GM12878 (cell line): ENCODE results near the gene NUMA1. TPM values are rescaled to one million over a fixed set of nuclear protein-coding genes. Genes with fewer than 3 reads are reported as not detected.

Experiments used
- ATAC-seq: fragments of 200-7000 bp; cut with Tn5 transposase; 3 replicates; pipeline ENCODE4 v1.9.1; 2020; ENCODE audit warnings: mild to moderate bottlenecking, moderate library complexity
- BruUV-seq: library from RNA; stranded (reverse); fragments of 400-500 nt; replicated peaks from 2 replicates; lab custom pipeline; 2021; lab: Mats Ljungman, UMichigan
- CTCF ChIA-PET: fragments of 300-600 bp; sonication (Branson Sonifier 250); formaldehyde crosslinking; extraction: SDS; loops from one replicate; lab custom pipeline; 2021; ENCODE audit warnings: inconsistent platforms; lab: Yijun Ruan, JAX
- POLR2A ChIA-PET: fragments of 350-600 bp; formaldehyde crosslinking; extraction: SDS; loops from one replicate; lab custom pipeline; 2021; ENCODE audit warnings: inconsistent platforms; lab: Charles Lee
- RAD21 ChIA-PET: fragments of 300-600 bp; sonication (Branson Sonifier 250); formaldehyde crosslinking; loops from one replicate; lab custom pipeline; 2023; ENCODE audit warnings: antibody characterized with exemption; ENCODE audit not compliant: unreplicated experiment; lab: Charles Lee
- SMC1A ChIA-PET: fragments of 300-600 bp; sonication (Branson Sonifier 250); formaldehyde crosslinking; loops from one replicate; lab custom pipeline; 2023; ENCODE audit not compliant: unreplicated experiment, uncharacterized antibody; lab: Charles Lee
- DNase-seq: peaks from one replicate; pipeline ENCODE4 v3.0.0-alpha.2; 2011; ENCODE audit warnings: low read depth, low spot score
- FAIRE-seq: peaks from 3 replicates; lab custom pipeline; 2011; peaks lifted over from hg19 to GRCh38; lab: Jason Lieb, UNC
- H2AFZ ChIP-seq: 2 replicates; pipeline ENCODE4 v1.6.0; 2011; ENCODE audit warnings: low read depth, low read length, control low read depth; ENCODE audit not compliant: control insufficient read depth
- H3K27ac ChIP-seq: 2 replicates; pipeline ENCODE4 v1.5.1; 2011; ENCODE audit warnings: control low read depth; ENCODE audit not compliant: control insufficient read depth, insufficient read depth
- H3K27me3 ChIP-seq, 2 experiments: replicated peaks in 1 of 2; 2 replicates each; pipeline versions ENCODE4 v1.6.0 to v1.6.1; 2011; ENCODE audit warnings: low read length in 1 of 2; ENCODE audit not compliant: control insufficient read depth in 2 of 2, insufficient read depth in 2 of 2
- H3K36me3 ChIP-seq, 2 experiments: 2 replicates each; pipeline ENCODE4 v1.5.1; 2011; ENCODE audit warnings: low read length in 1 of 2; ENCODE audit not compliant: control insufficient read depth in 2 of 2, insufficient read depth in 2 of 2
- H3K4me1 ChIP-seq: 2 replicates; pipeline ENCODE4 v1.6.1; 2011; ENCODE audit warnings: mild to moderate bottlenecking, low read length, moderate library complexity, mixed read lengths; ENCODE audit not compliant: control insufficient read depth, insufficient read depth
- H3K4me2 ChIP-seq: 2 replicates; pipeline ENCODE4 v1.6.0; 2011; ENCODE audit warnings: control low read depth; ENCODE audit not compliant: control insufficient read depth, insufficient read depth
- H3K4me3 ChIP-seq: fragments of 200-600 bp; sonication (generic); 2 replicates; pipeline ENCODE4 v1.5.1; 2016
- H3K79me2 ChIP-seq: 2 replicates; pipeline ENCODE4 v1.6.0; 2011; ENCODE audit warnings: low read length; ENCODE audit not compliant: control insufficient read depth, insufficient read depth
- H3K9ac ChIP-seq: 2 replicates; pipeline ENCODE4 v1.8.0; 2011; ENCODE audit warnings: low read length, control low read depth, mixed read lengths; ENCODE audit not compliant: control insufficient read depth, insufficient read depth
- H3K9me3 ChIP-seq: replicated peaks from 3 replicates; pipeline ENCODE4 v1.5.1; 2011; ENCODE audit warnings: mild to moderate bottlenecking, low read length; ENCODE audit not compliant: control insufficient read depth, insufficient read depth
- H4K20me1 ChIP-seq: 2 replicates; pipeline ENCODE4 v1.6.0; 2011; ENCODE audit not compliant: control insufficient read depth, insufficient read depth
- POLR2AphosphoS5 ChIP-seq: IDR thresholded peaks from 2 replicates; pipeline ENCODE4 v1.6.1; 2011; ENCODE audit warnings: mild to moderate bottlenecking, low read length, inconsistent platforms
- RAD21 ChIP-seq: IDR thresholded peaks from 2 replicates; pipeline ENCODE4 v1.6.1; 2011; ENCODE audit warnings: mild to moderate bottlenecking, low read depth, low read length, moderate library complexity; ENCODE audit not compliant: insufficient read depth
- TCF3 ChIP-seq: IDR thresholded peaks from 2 replicates; pipeline ENCODE4 v1.6.1; 2012; ENCODE audit warnings: low read depth, mild to moderate bottlenecking, low read length, borderline replicate concordance; ENCODE audit not compliant: insufficient read depth
- WGBS: methylation state at CpG from one replicate; pipeline ENCODE4 v1.1.6; 2016; ENCODE audit warnings: low lambda C conversion rate; ENCODE audit not compliant: insufficient replicate concordance, insufficient coverage; ENCODE audit errors: missing lambda C conversion rate; 5-methylcytosine and 5-hydroxymethylcytosine counted together
- in situ Hi-C: fragments of 300-500 bp; cut with MboI; formaldehyde crosslinking; loops from 9 replicates; pipeline ENCODE4 v1.14.3; 2018; ENCODE audit warnings: mixed read lengths
- intact Hi-C: fragments of 100-400 bp; cut with micrococcal nuclease; formaldehyde crosslinking; loops from one replicate; pipeline ENCODE4 v1.14.2; 2022; ENCODE audit not compliant: unreplicated experiment
- polyA plus RNA-seq, 11 experiments: library from polyadenylated mRNA; depleted of rRNA in 4 of 11; unstranded in 6 of 11; stranded (reverse) in 5 of 11; fragments of >200 nt; fragmentation: Nextera tagmentation in 4 of 11; fragmentation: Illumina TruSeq in 1 of 11; extraction: Ambion mirVana in 4 of 11; extraction: Trizol in 1 of 11; gene quantifications; 1 replicate in 1 of 11; 2 replicates in 10 of 11; pipeline versions ENCODE4 v1.2.1 to v1.2.3, GENCODE V29; 2011 to 2016; ENCODE audit warnings: inconsistent platforms in 2 of 11, missing spikeins in 2 of 11, low read depth in 1 of 11
- total RNA-seq, 4 experiments: library from RNA; depleted of rRNA in 3 of 4; stranded (reverse); fragments of >200 nt in 3 of 4; fragmentation: Illumina TruSeq in 1 of 4; extraction: Trizol in 1 of 4; gene quantifications; 2 replicates each; pipeline versions ENCODE4 v1.2.1 to v1.2.3, GENCODE V29; 2013 to 2021
- TF ChIP-seq, protein P1 (sequence below): fragments of 450-650 bp; formaldehyde crosslinking; IDR thresholded peaks from 2 replicates; pipeline ENCODE4 v1.4.0; 2020; ENCODE audit warnings: mild to moderate bottlenecking, moderate library complexity

Gene NUMA1
- total and polyA plus RNA-seq, 10 of the 15 experiments (the other 5 are each of a cell fraction or from before 2014, with no cell fraction given) = 5.5 to 111 (median 61.0) TPM

DNA sequence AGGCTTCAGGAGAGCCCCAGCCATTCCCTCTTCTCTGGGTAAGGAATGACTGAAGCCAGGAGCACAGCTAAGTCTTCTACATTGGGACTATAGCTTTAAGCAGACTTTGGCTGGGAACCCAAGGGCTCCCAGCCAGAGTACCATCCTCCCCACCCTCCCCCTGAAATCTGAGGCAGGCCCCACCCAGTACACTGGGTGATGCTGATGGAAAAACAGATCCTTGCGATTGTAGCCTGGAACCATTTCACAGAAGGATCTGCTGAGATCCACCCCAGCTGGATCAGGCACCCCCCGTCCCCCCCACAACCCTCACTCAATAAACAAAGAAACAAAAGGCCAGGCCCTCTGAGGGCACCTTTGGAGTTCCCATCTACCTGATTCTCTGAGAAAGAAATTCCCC, 41.9 kb downstream of the NUMA1 start:
- Histone ChIP-seq H3K4me3 (peak overlapping the region; percentile 65), H3K27ac (peak overlapping the region; percentile 71), H4K20me1 (no peaks in the 10 kb centered on the region), H3K79me2 (peaks cover 70% of the 10 kb centered on the region), H3K4me2 (peak overlapping the region; percentile 88), H3K27me3 (no peaks in the 10 kb centered on the region), H2AFZ (no peak overlapping the region), H3K4me1 (peaks cover 35% of the 10 kb centered on the region), H3K9me3 (no peaks in the 10 kb centered on the region), H3K9ac (peak overlapping the region; percentile 82), H3K36me3 (peaks cover 1 to 17% of the 10 kb centered on the region in 2 experiments)
- ATAC-seq = no peak
- intact Hi-C loops (no loop called here), in situ Hi-C loops (no loop called here)
- 86% methylated on average over 1 of the region's 2 CpGs for WGBS
- no peak for DNase-seq
- CTCF ChIA-PET = interaction anchor here (0.5 to 4.4 kb wide), 19 partner anchors 12 to 106 kb away, joined by 3 to 63 read pairs (median 4); no protein-coding TSS in a partner anchor
- no TSS peak for BruUV-seq
- FAIRE-seq = no peak
- RAD21 ChIA-PET = interaction anchor here (1.0 to 4.7 kb wide), 15 partner anchors 8 to 393 kb away, joined by 3 to 46 read pairs (median 7); partner anchors contain the start of gene ANAPC15
- POLR2A ChIA-PET = interaction anchor here (0.5 to 3.9 kb wide), 16 partner anchors 28 to 185 kb away, joined by 3 to 15 read pairs (median 5); partner anchors contain the start of gene ANAPC15
- SMC1A ChIA-PET = interaction anchor here (0.7 to 4.3 kb wide), 17 partner anchors 8 to 74 kb away, joined by 3 to 48 read pairs (median 10); partner anchors contain the start of gene ANAPC15
- TF ChIP-seq POLR2AphosphoS5 (no peak), RAD21 (no peak), TCF3 (no peak)
- TF ChIP-seq, protein P1, sequence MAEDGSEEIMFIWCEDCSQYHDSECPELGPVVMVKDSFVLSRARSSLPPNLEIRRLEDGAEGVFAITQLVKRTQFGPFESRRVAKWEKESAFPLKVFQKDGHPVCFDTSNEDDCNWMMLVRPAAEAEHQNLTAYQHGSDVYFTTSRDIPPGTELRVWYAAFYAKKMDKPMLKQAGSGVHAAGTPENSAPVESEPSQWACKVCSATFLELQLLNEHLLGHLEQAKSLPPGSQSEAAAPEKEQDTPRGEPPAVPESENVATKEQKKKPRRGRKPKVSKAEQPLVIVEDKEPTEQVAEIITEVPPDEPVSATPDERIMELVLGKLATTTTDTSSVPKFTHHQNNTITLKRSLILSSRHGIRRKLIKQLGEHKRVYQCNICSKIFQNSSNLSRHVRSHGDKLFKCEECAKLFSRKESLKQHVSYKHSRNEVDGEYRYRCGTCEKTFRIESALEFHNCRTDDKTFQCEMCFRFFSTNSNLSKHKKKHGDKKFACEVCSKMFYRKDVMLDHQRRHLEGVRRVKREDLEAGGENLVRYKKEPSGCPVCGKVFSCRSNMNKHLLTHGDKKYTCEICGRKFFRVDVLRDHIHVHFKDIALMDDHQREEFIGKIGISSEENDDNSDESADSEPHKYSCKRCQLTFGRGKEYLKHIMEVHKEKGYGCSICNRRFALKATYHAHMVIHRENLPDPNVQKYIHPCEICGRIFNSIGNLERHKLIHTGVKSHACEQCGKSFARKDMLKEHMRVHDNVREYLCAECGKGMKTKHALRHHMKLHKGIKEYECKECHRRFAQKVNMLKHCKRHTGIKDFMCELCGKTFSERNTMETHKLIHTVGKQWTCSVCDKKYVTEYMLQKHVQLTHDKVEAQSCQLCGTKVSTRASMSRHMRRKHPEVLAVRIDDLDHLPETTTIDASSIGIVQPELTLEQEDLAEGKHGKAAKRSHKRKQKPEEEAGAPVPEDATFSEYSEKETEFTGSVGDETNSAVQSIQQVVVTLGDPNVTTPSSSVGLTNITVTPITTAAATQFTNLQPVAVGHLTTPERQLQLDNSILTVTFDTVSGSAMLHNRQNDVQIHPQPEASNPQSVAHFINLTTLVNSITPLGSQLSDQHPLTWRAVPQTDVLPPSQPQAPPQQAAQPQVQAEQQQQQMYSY (CRISPR knock-in tag) = no peak
- TF ChIP-seq, all 136 proteins: peak for 0
